ENCODE data around the gene ZMPSTE24.

- TF ChIP-seq CTCF (IDR thresholded peaks at IDR 0.05) (no peak), POLR2A (IDR thresholded peaks at IDR 0.05) (no peak)
These were observed 79.4 kb downstream of the ZMPSTE24 start for GRCh38 chr1:40337443-40337842.
